ENCODE results near the gene ZMYND15. TPM values are rescaled to one million over a fixed set of nuclear protein-coding genes. Genes with fewer than 3 reads are reported as not detected.
"Not testable (repeated sequence)": the region's sequence is repeated elsewhere in the genome, so short reads cannot be mapped to it uniquely, and the experiment has no call there.

ZMYND15 gene
- total RNA-seq, 1 donor from 2014 or later = not detected

DNA sequence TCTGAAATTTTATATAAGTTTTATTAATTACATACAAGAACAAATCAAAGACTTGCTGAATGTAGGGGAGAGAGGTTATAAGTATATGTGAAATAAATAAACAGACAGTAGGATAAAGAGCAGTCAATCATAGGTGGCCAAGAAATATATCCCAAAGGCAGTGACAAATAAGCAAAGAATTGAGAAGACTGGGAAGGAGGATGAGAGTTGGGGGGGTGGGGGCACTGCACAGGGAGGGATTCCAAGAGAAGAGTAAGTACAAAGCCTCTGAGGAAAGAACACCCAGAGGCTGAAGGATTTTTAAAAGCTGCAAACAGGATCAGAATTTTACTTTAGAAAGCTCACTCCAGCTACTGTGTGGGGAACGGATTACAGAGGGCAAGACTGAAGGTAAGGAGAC lies 38.5 kb upstream of the ZMYND15 start:
- intact Hi-C loops (cut with DNase I) = no loop called here
- no peak overlapping the region for H3K27ac ChIP-seq
- H3K36me3 ChIP-seq = peaks cover 0 to 2% of the 10 kb centered on the region in 2 donors
- TF ChIP-seq, protein P1, sequence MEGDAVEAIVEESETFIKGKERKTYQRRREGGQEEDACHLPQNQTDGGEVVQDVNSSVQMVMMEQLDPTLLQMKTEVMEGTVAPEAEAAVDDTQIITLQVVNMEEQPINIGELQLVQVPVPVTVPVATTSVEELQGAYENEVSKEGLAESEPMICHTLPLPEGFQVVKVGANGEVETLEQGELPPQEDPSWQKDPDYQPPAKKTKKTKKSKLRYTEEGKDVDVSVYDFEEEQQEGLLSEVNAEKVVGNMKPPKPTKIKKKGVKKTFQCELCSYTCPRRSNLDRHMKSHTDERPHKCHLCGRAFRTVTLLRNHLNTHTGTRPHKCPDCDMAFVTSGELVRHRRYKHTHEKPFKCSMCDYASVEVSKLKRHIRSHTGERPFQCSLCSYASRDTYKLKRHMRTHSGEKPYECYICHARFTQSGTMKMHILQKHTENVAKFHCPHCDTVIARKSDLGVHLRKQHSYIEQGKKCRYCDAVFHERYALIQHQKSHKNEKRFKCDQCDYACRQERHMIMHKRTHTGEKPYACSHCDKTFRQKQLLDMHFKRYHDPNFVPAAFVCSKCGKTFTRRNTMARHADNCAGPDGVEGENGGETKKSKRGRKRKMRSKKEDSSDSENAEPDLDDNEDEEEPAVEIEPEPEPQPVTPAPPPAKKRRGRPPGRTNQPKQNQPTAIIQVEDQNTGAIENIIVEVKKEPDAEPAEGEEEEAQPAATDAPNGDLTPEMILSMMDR (IDR thresholded peaks at IDR 0.05) = no peak
- H3K27me3 ChIP-seq = no peaks in the 10 kb centered on the region
- H3K9me3 ChIP-seq = no peaks in the 10 kb centered on the region
- H3K4me1 ChIP-seq = peaks cover 0 to 6% of the 10 kb centered on the region in 2 donors
- no peak for DNase-seq (ENCODE audit: low spot score in 2 of 2)
- H3K4me3 ChIP-seq = no peak overlapping the region

DNA sequence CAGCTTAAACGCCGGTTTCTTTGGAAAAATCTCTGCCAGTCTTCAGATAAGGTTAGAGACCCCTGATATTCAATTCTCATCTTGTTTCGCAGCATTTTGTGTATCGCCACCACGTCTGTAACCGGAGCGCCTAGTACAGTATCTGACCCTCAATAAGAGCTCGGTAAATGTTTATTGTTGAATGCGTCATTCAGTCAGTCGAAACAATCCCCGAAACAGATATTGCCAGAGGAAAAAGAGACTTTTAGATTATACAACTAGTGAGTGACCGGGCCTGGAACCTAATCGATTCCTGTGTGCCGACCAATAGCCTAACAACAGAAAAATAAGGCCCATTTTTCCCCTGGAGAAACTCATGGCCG lies 36.3 kb upstream of the ZMYND15 start:
- Histone ChIP-seq H3K27me3 (no peaks in the 10 kb centered on the region), H3K9me3 (no peaks in the 10 kb centered on the region), H3K4me3 (peak overlapping the region; percentile 92 to 94), H3K27ac (peak overlapping the region; percentile 76 to 83), H3K36me3 (no peaks in the 10 kb centered on the region), H3K4me1 (peaks cover 0 to 6% of the 10 kb centered on the region in 2 donors)
- TF ChIP-seq, protein P1 (IDR thresholded peaks at IDR 0.05) = no peak
- intact Hi-C loops (cut with DNase I) = no loop called here
- no peak for DNase-seq (ENCODE audit: low spot score in 2 of 2)

DNA sequence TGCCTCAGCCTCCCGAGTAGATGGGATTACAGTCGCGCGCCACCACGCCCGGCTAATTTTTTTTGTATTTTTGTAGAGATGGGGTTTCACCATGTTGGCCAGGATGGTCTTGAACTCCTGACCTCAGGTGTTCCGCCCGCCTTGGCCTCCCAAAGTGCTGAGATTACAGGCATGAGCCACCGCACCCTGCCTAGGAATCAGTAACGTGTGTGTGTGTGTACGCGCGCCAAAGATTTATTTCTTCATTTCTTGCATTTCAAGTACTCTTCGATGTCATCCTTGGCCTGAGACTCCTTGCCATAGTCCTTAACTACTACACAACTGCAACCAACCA lies 35.1 kb upstream of the ZMYND15 start:
- H3K36me3 ChIP-seq; DNase-seq (ENCODE audit: low spot score in 2 of 2): not testable (repeated sequence)
- H3K4me3 ChIP-seq = peak overlapping the region; percentile 92 to 94

DNA sequence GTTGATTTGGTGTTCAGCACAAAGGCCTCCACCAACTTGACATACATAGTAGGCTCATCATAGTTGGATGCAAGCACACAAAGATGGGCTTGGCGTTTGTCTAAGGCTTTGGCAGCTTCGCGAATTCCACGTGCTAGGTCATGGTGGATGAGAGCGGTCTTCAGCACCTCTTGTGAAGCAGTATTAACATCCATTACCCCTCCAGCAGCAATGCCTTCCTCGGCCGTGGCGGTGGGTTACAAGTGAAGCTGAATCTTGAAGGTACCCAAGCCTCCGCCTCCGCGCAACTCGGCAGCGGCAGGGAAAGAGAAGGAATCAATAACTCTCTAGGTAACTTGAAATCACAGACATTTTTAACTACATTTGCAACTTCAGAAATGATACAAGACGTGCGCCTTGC lies 34.6 kb upstream of the ZMYND15 start:
- Histone ChIP-seq H3K27ac (no peak overlapping the region), H3K4me3 (no peak overlapping the region), H3K27me3 (no peaks in the 10 kb centered on the region), H3K36me3 (no peaks in the 10 kb centered on the region), H3K4me1 (peaks cover 0 to 6% of the 10 kb centered on the region in 2 donors), H3K9me3 (no peaks in the 10 kb centered on the region)
- TF ChIP-seq, protein P1 (IDR thresholded peaks at IDR 0.05) = no peak
- intact Hi-C loops (cut with DNase I) = no loop called here
- no peak for DNase-seq (ENCODE audit: low spot score in 2 of 2)

More for the DNA sequence above, 35.1 kb upstream of the ZMYND15 start:
- H3K27me3 ChIP-seq; H3K9me3 ChIP-seq; intact Hi-C loops (cut with DNase I); H3K4me1 ChIP-seq: not testable (repeated sequence)
- H3K27ac ChIP-seq = peak overlapping the region; percentile 76 to 83

DNA sequence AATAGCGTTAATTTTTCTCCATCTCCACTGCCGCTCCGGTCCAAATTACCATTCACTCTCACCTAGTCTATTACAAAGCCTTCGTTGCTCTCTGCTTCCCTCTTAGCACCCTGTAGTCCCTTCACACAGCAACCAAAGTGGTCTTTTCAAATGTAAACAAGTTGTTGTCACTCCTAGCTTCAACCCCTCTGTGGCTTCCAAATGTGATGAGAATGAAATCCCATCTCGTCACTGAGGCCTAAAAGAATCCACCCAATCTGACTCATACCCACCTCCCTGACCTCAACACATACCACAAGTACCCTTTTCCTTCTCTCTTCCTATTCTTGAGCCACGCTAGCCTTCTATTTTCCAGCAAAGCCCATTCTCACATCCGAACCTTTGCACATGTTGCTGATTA lies 33.5 kb upstream of the ZMYND15 start:
- Histone ChIP-seq H3K9me3 (no peaks in the 10 kb centered on the region), H3K36me3 (no peaks in the 10 kb centered on the region), H3K4me3 (no peak overlapping the region), H3K27ac (no peak overlapping the region), H3K4me1 (peaks cover 0 to 9% of the 10 kb centered on the region in 2 donors), H3K27me3 (no peaks in the 10 kb centered on the region)
- no peak for DNase-seq (ENCODE audit: low spot score in 2 of 2)
- intact Hi-C loops (cut with DNase I) = no loop called here
- TF ChIP-seq, protein P1 (IDR thresholded peaks at IDR 0.05) = no peak

DNA sequence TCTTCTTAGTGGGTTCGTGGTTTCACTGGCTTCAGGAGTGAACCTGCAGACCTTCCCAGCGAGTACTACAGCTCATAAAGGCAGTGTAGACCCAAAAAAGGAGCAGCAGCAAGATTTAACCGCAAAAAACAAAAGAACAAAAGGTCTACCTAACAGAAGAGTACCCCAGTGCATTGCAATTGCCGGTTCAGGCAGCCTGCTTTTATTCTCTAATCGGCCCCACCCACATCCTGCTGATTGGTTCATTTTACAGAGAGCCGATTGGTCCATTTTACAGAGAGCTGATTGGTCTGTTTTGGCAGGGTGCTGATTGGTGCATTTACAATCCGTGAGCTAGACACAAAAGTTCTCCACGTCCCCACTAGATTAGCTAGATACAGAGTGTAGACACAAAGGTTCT lies 31.2 kb upstream of the ZMYND15 start:
- H3K36me3 ChIP-seq = no peaks in the 10 kb centered on the region
- no peak for DNase-seq (ENCODE audit: low spot score in 2 of 2)

More for the DNA sequence above, 31.2 kb upstream of the ZMYND15 start:
- intact Hi-C loops (cut with DNase I) = no loop called here
- Histone ChIP-seq H3K27ac (no peak overlapping the region), H3K27me3 (no peaks in the 10 kb centered on the region), H3K4me3 (no peak overlapping the region), H3K9me3 (no peaks in the 10 kb centered on the region), H3K4me1 (peaks cover 0 to 6% of the 10 kb centered on the region in 2 donors)
- TF ChIP-seq, protein P1 (IDR thresholded peaks at IDR 0.05) = no peak
